Measurements from ENCODE around the gene COL11A2. TPM values are rescaled to one million over a fixed set of nuclear protein-coding genes. Genes with fewer than 3 reads are reported as not detected.

Gene COL11A2
- polyA plus RNA-seq, 1 donor = 5.3 TPM

DNA sequence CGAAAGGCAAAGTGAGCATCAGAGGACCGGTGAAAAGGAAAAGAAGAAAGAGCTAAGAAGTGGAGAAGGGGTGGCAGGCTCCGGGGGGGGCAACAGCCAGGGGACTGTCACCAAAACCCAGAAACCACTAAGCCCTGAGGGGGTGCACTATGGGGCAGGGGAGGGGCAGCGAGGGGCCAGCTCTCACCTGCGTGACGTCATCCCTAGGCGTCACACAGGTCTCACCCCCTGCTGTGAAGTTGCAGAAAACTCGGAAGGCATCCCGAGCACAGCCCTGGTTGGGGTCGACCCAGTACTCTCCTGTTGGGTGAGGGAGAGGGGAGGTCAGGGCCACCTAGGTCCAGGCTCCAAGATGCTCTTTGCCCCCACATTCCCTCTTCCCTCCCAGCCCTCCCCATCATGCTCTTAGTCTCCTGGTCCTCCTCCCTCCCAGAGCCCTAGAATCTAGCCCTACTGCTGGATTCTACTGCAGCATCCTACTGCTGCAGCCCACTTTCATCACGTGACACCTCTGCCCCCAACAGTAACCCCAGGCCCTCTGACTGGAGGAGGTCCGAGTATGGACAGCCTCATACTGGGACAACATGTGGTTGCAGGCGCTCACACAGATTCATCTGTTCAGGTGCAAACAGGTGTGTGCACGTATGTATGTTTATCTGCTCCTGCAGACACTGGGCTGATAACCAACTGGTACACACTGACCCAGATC lies 27.4 kb downstream of the COL11A2 start:
- Histone ChIP-seq H3K4me1 (ENCODE audit: control insufficient read depth, insufficient read depth, low read length) (peaks cover 4% of the 10 kb centered on the region), H3K9me3 (ENCODE audit: control insufficient read depth, low read depth, low read length) (peaks cover 2% of the 10 kb centered on the region), H3K36me3 (ENCODE audit: control insufficient read depth, insufficient read depth, low read length) (no peaks in the 10 kb centered on the region), H3K27me3 (ENCODE audit: control insufficient read depth, insufficient read depth, low read length) (no peaks in the 10 kb centered on the region), H3K27ac (ENCODE audit: low read length) (no peak overlapping the region), H3K4me3 (ENCODE audit: low read length) (no peak overlapping the region)
- no peak for DNase-seq
- 83% methylated on average over 1 of the region's 14 CpGs for WGBS (ENCODE audit: insufficient coverage, low lambda C conversion rate)

DNA sequence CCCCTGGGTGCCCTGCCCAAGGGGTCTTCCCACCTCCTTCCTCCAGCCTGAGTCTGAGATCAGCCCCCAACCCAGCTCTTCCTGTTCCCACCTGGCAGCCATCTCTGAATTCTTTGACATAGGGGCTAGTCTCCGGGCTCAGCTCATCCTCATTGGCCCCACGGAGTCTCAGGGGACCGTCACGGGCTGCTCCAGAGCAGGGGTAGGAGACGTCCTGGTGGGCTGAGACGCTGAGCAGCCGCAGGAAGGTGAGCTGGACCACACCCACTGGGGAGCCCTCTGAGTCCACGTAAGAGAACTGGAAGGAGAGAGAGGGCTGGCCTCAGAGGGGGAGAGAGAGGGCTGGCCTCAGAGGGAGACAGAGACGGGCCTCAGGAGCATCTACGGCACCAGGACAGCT lies 28.1 kb downstream of the COL11A2 start:
- H3K36me3 ChIP-seq (ENCODE audit: control insufficient read depth, insufficient read depth, low read length) = no peaks in the 10 kb centered on the region
- no CpG with 5 or more reads among the region's 10 CpGs for WGBS (ENCODE audit: insufficient coverage, low lambda C conversion rate)
- H3K27me3 ChIP-seq (ENCODE audit: control insufficient read depth, insufficient read depth, low read length) = no peaks in the 10 kb centered on the region
- peaks cover 4% of the 10 kb centered on the region for H3K4me1 ChIP-seq (ENCODE audit: control insufficient read depth, insufficient read depth, low read length)
- no peak for DNase-seq
- H3K4me3 ChIP-seq (ENCODE audit: low read length) = no peak overlapping the region
- peaks cover 2% of the 10 kb centered on the region for H3K9me3 ChIP-seq (ENCODE audit: control insufficient read depth, low read depth, low read length)
- no peak overlapping the region for H3K27ac ChIP-seq (ENCODE audit: low read length)

DNA sequence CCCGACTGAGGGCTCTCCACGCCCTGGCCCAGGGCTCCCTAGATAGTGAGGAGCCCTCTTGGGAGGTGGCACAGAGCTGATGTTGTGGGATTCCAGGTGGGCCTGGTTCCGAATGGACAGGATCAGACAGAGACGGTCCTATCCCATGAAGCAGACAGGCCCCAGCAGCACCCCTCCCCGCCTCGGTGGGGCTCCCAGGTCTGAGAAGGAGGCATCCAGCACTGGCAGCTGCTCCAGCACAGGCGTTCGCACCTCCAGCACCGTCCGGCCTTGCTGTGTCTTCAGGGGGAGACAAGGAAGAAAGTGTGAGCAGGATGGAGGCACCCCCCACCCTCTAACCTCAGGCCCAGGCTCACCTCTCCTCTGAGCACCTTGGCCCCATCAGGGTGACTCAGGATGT lies 28.7 kb downstream of the COL11A2 start:
- no peak overlapping the region for H3K4me3 ChIP-seq (ENCODE audit: low read length)
- DNase-seq = no peak
- H3K27me3 ChIP-seq (ENCODE audit: control insufficient read depth, insufficient read depth, low read length) = no peaks in the 10 kb centered on the region
- peaks cover 2% of the 10 kb centered on the region for H3K9me3 ChIP-seq (ENCODE audit: control insufficient read depth, low read depth, low read length)
- peaks cover 4% of the 10 kb centered on the region for H3K4me1 ChIP-seq (ENCODE audit: control insufficient read depth, insufficient read depth, low read length)
- no peaks in the 10 kb centered on the region for H3K36me3 ChIP-seq (ENCODE audit: control insufficient read depth, insufficient read depth, low read length)
- H3K27ac ChIP-seq (ENCODE audit: low read length) = no peak overlapping the region
- WGBS (ENCODE audit: insufficient coverage, low lambda C conversion rate) = no CpG with 5 or more reads among the region's 10 CpGs

DNA sequence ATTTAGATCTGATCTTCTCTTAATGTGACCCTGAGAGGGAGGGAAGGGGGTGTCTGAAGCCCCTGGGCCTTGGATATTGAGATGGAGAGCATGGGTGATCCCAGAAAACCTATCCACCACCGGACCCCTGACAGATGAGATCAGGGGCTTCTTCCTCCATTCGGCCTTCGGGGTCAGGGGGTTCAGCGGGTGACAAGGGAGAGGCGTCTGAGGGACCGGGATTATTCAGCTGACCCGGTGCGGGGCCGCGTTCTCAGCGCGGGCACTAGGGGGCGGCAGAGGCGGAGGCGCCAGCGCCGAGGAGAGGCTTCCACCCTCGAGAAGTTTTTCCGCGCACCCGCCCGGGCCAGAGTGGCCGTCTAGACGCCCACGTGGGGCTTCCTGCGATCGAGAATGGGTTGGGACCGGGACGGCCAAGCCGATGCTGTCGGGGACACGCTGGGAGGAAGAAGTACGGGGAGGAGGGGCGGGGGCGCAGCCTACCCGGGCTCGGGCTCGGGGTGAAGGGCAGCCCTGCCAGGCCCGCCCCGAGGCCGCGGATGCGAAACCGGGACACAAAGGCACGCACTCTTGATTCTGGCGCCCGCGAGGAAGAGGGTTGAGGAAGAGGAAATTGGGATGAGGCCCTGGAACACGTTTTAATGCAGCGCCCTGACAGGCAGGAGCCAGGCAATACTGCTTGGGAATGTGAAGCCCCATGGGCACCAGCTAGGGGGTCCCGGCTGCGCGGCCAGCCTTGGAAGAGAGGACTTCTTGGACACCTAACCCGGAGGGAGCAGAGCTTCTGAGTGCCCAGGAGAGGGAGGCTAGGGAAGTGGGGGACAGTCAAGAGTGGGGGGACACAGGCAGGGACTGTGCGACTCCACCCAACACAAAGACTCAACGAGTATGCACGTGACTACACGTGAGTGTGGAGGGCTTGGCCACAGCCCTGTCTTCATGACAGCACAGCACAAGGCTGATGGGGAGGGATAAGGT lies 30.6 kb downstream of the COL11A2 start:
- WGBS (ENCODE audit: insufficient coverage, low lambda C conversion rate) = no CpG with 5 or more reads among the region's 58 CpGs
- Histone ChIP-seq H3K27me3 (ENCODE audit: control insufficient read depth, insufficient read depth, low read length) (no peaks in the 10 kb centered on the region), H3K27ac (ENCODE audit: low read length) (no peak overlapping the region), H3K9me3 (ENCODE audit: control insufficient read depth, low read depth, low read length) (peaks cover 2% of the 10 kb centered on the region), H3K36me3 (ENCODE audit: control insufficient read depth, insufficient read depth, low read length) (no peaks in the 10 kb centered on the region), H3K4me3 (ENCODE audit: low read length) (peak overlapping the region; percentile 48), H3K4me1 (ENCODE audit: control insufficient read depth, insufficient read depth, low read length) (peaks cover 4% of the 10 kb centered on the region)
- DNase-seq = peak; percentile 37 to 71

DNA sequence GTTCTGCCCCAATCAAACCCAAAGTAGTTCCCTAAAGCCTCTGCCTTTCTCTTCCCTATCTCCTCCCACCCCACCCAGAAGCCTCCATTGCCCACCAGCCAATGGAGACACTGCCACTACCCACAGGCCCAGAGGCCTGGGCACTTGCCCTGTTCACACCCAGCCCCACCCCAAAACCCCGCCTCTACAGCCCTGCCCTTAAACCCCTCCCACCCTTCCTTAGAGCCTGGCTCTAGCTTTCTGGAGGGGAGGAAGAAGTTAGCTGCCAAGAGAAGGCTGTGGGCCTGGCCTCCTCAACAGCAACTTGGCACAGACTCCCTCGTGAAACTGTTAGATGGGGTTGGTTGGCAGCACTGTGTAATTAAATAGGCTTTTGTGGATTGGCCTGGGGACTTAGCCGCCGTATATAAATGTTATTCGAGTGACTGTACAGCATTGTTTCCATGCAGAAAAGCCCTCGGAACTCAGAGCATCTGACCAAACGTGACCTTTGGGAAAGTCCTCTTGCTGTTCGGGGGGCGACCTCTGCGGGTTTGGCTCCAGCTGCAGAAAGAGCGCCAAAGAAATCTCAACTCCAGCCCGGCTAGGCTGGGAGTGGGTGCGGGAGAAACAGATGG lies 31.4 kb downstream of the COL11A2 start:
- 80% methylated on average over 1 of the region's 13 CpGs for WGBS (ENCODE audit: insufficient coverage, low lambda C conversion rate)
- peaks cover 2% of the 10 kb centered on the region for H3K9me3 ChIP-seq (ENCODE audit: control insufficient read depth, low read depth, low read length)
- peaks cover 4% of the 10 kb centered on the region for H3K4me1 ChIP-seq (ENCODE audit: control insufficient read depth, insufficient read depth, low read length)
- H3K4me3 ChIP-seq (ENCODE audit: low read length) = no peak overlapping the region
- no peaks in the 10 kb centered on the region for H3K36me3 ChIP-seq (ENCODE audit: control insufficient read depth, insufficient read depth, low read length)
- H3K27ac ChIP-seq (ENCODE audit: low read length) = no peak overlapping the region
- no peaks in the 10 kb centered on the region for H3K27me3 ChIP-seq (ENCODE audit: control insufficient read depth, insufficient read depth, low read length)
- no peak for DNase-seq

DNA sequence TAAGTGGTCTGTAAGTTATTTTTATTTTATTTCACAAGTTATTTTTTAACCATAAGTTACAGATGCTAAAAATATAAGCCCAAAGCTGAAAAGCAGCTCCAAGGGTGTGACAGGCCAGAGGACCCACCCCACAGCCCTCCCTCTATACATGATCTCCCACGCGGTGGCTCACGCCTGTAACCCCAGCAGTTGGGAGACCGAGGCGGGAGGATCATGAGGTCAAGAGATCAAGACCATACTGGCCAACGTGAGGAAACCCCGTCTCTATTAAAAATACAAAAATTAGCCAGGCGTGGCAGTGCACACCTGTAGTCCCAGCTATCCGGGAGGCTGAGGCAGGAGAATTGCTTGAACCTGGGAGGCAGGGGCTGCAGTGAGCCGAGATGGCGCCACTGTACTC lies 32.2 kb downstream of the COL11A2 start:
- no peak overlapping the region for H3K4me3 ChIP-seq (ENCODE audit: low read length)
- H3K27me3 ChIP-seq (ENCODE audit: control insufficient read depth, insufficient read depth, low read length) = no peaks in the 10 kb centered on the region
- WGBS (ENCODE audit: insufficient coverage, low lambda C conversion rate) = no CpG with 5 or more reads among the region's 11 CpGs
- no peak for DNase-seq
- no peaks in the 10 kb centered on the region for H3K36me3 ChIP-seq (ENCODE audit: control insufficient read depth, insufficient read depth, low read length)
- H3K27ac ChIP-seq (ENCODE audit: low read length) = no peak overlapping the region
- H3K4me1 ChIP-seq (ENCODE audit: control insufficient read depth, insufficient read depth, low read length) = peaks cover 4% of the 10 kb centered on the region
- peaks cover 2% of the 10 kb centered on the region for H3K9me3 ChIP-seq (ENCODE audit: control insufficient read depth, low read depth, low read length)

DNA sequence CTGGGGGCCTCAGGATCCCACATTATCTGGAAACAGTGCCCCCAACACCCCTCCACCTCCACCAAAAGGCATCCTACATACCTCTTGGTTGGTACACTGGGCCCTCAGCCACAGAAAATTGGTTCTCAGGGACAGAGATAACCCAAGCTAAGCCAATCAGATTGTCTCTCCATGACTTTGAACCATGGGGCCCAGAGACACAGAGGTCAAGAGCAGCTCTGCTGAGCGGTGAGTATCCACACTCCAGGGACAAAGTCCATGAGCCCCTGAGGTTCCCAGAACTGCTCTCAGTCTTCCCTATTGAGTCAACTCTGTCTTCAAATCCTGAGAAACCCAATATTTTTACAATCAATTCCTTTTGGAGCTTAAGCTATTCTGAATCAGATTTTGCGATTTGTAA lies 35.3 kb downstream of the COL11A2 start:
- WGBS (ENCODE audit: insufficient coverage, low lambda C conversion rate) = no CpG with 5 or more reads among the region's 2 CpGs
- peaks cover 2% of the 10 kb centered on the region for H3K9me3 ChIP-seq (ENCODE audit: control insufficient read depth, low read depth, low read length)
- no peak overlapping the region for H3K27ac ChIP-seq (ENCODE audit: low read length)
- peaks cover 6% of the 10 kb centered on the region for H3K27me3 ChIP-seq (ENCODE audit: control insufficient read depth, insufficient read depth, low read length)
- DNase-seq = peak in 1 of 2 donors; percentile 50
- H3K4me3 ChIP-seq (ENCODE audit: low read length) = no peak overlapping the region
- peaks cover 3% of the 10 kb centered on the region for H3K4me1 ChIP-seq (ENCODE audit: control insufficient read depth, insufficient read depth, low read length)
- H3K36me3 ChIP-seq (ENCODE audit: control insufficient read depth, insufficient read depth, low read length) = no peaks in the 10 kb centered on the region

DNA sequence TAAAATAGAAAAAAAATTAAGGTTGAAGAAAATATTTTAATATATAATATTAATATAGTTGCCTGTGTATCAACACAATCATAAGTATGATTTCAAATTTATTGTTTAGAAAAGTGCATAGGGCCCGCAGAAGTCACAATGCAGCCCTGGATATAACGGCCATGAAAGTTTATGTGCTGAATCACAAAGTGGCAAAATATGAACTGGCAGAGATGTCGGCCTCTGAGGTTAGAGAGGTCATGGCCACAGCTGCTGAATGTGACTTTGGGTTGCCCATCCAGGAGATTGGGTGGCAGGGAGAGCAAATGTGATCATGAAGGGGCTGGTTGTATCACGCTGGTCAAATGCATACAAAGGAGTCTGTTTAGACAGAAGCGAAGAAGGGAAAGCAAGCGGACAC lies 35.7 kb downstream of the COL11A2 start:
- Histone ChIP-seq H3K4me1 (ENCODE audit: control insufficient read depth, insufficient read depth, low read length) (no peaks in the 10 kb centered on the region), H3K27ac (ENCODE audit: low read length) (no peak overlapping the region), H3K4me3 (ENCODE audit: low read length) (no peak overlapping the region), H3K9me3 (ENCODE audit: control insufficient read depth, low read depth, low read length) (no peaks in the 10 kb centered on the region), H3K27me3 (ENCODE audit: control insufficient read depth, insufficient read depth, low read length) (peaks cover 6% of the 10 kb centered on the region), H3K36me3 (ENCODE audit: control insufficient read depth, insufficient read depth, low read length) (no peaks in the 10 kb centered on the region)
- DNase-seq = no peak
- no CpG with 5 or more reads among the region's 6 CpGs for WGBS (ENCODE audit: insufficient coverage, low lambda C conversion rate)

DNA sequence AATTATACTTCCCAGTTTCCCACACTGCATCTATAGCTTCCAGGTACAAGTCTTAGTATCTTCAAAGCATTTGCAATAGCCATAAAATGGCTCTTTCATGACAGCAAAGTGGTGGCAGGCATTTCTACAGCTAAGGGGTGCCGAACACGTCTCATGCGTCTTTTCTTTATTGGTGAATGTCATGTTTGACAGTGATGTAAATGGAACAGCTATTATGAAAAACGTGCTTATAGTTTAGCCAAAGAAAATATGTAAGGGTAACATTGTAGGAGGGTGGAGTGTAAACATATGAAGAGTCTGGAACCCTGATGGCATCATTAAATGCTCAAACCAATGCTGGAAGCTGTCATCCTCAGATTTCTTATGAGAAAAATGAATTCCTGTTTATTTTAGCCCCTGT lies 37.9 kb downstream of the COL11A2 start:
- no peak for DNase-seq
- no peak overlapping the region for H3K27ac ChIP-seq (ENCODE audit: low read length)
- no peaks in the 10 kb centered on the region for H3K4me1 ChIP-seq (ENCODE audit: control insufficient read depth, insufficient read depth, low read length)
- WGBS (ENCODE audit: insufficient coverage, low lambda C conversion rate) = 47% methylated on average over 2 of the region's 4 CpGs
- no peaks in the 10 kb centered on the region for H3K9me3 ChIP-seq (ENCODE audit: control insufficient read depth, low read depth, low read length)
- peaks cover 6% of the 10 kb centered on the region for H3K27me3 ChIP-seq (ENCODE audit: control insufficient read depth, insufficient read depth, low read length)
- H3K4me3 ChIP-seq (ENCODE audit: low read length) = no peak overlapping the region
- H3K36me3 ChIP-seq (ENCODE audit: control insufficient read depth, insufficient read depth, low read length) = no peaks in the 10 kb centered on the region

DNA sequence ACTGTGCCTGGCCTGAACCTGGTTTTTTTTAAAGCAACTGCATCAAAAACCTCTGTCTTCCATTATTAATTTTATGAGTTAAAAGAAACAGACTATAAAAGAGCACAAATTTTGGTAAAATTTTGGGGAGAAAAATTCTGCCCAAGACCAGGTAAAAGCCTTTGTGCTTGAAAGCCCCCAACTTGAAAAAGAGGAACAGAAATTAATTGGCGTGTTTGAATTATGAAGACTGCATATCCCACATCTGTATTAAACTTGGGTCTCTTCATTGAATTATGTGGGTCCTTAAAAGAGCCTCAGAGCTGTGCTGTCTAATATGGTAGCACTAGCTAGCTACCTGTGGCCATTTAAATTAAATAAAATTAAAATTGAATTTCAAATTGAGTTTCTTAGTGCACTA lies 41.2 kb downstream of the COL11A2 start:
- Histone ChIP-seq H3K27ac (ENCODE audit: low read length) (no peak overlapping the region), H3K4me1 (ENCODE audit: control insufficient read depth, insufficient read depth, low read length) (no peaks in the 10 kb centered on the region), H3K27me3 (ENCODE audit: control insufficient read depth, insufficient read depth, low read length) (peaks cover 10% of the 10 kb centered on the region), H3K36me3 (ENCODE audit: control insufficient read depth, insufficient read depth, low read length) (no peaks in the 10 kb centered on the region), H3K4me3 (ENCODE audit: low read length) (no peak overlapping the region), H3K9me3 (ENCODE audit: control insufficient read depth, low read depth, low read length) (no peaks in the 10 kb centered on the region)
- no CpG with 5 or more reads among the region's 1 CpG for WGBS (ENCODE audit: insufficient coverage, low lambda C conversion rate)
- no peak for DNase-seq
